SIG-M5 treated with dmso at 0.1 percent for 504 hours (cell line): ENCODE results near the gene CHRNE.
"Not testable (repeated sequence)": the region's sequence is repeated elsewhere in the genome, so short reads cannot be mapped to it uniquely, and the experiment has no call there.

Source experiments
- DNase-seq: peaks from one replicate; lab custom pipeline; 2025; ENCODE audit not compliant: unreplicated experiment; lab: John Stamatoyannopoulos, UW

Gene CHRNE

GRCh38 chr17:4908301-4908700 lies 5.4 kb upstream of the CHRNE start:
- DNase-seq: no peak

GRCh38 chr17:4906642-4907041 lies 3.7 kb upstream of the CHRNE start:
- not testable (repeated sequence) for DNase-seq

- DNase-seq: no peak
Observed at GRCh38 chr17:4902540-4902939, 358 bp downstream of the CHRNE start.

- DNase-seq: no peak
Observed at GRCh38 chr17:4901648-4902344, 1.1 kb downstream of the CHRNE start.

- DNase-seq: no peak
Observed at GRCh38 chr17:4901108-4901647, 1.7 kb downstream of the CHRNE start.

GRCh38 chr17:4900231-4901107 lies 2.4 kb downstream of the CHRNE start:
- no peak for DNase-seq

GRCh38 chr17:4899341-4900230 lies 3.3 kb downstream of the CHRNE start, which contains the start of gene C17orf107:
C17orf107 (plus strand) TSS chr17:4899536; CDS start chr17:4899763, 227 bp downstream.
- peak; percentile 71 for DNase-seq

- DNase-seq: no peak
Observed at GRCh38 chr17:4898927-4899326, 4.0 kb downstream of the CHRNE start.

GRCh38 chr17:4898351-4898750 lies 4.5 kb downstream of the CHRNE start:
- DNase-seq: no peak

GRCh38 chr17:4897785-4898184 lies 5.1 kb downstream of the CHRNE start:
- DNase-seq: no peak

GRCh38 chr17:4897198-4897687 lies 5.7 kb downstream of the CHRNE start:
- DNase-seq: no peak

GRCh38 chr17:4896332-4897197 lies 6.3 kb downstream of the CHRNE start:
- no peak for DNase-seq

- no peak for DNase-seq
Observed at GRCh38 chr17:4895657-4896331, 7.1 kb downstream of the CHRNE start.

GRCh38 chr17:4895121-4895520 lies 7.8 kb downstream of the CHRNE start:
- no peak for DNase-seq

- no peak for DNase-seq
Observed at GRCh38 chr17:4893721-4894560, 9.0 kb downstream of the CHRNE start.

- DNase-seq: no peak
Observed at GRCh38 chr17:4893272-4893671, 9.6 kb downstream of the CHRNE start.

- no peak for DNase-seq
Observed at GRCh38 chr17:4892499-4893221, 10.2 kb downstream of the CHRNE start.
